RPMI7951 (cell line): ENCODE data around the gene KCNJ3. TPM values are rescaled to one million over a fixed set of nuclear protein-coding genes. Genes with fewer than 3 reads are reported as not detected.
"Not testable (repeated sequence)": the region's sequence is repeated elsewhere in the genome, so short reads cannot be mapped to it uniquely, and the experiment has no call there.

ENCODE experiments used
- DNase-seq: peaks from one replicate; pipeline ENCODE4 v3.0.0-alpha.2; 2012; ENCODE audit warnings: low read depth
- total RNA-seq: library from RNA; depleted of rRNA; stranded (reverse); fragments of >200 nt; shearing (Covaris generic); gene quantifications from 2 replicates; pipeline ENCODE4 v1.2.3, GENCODE V29; 2014

KCNJ3 gene
- total RNA-seq, 1 experiment from 2014 or later = not detected

GRCh38 chr2:154844513-154844912 lies 146.0 kb downstream of the KCNJ3 start:
- no peak for DNase-seq

DNA sequence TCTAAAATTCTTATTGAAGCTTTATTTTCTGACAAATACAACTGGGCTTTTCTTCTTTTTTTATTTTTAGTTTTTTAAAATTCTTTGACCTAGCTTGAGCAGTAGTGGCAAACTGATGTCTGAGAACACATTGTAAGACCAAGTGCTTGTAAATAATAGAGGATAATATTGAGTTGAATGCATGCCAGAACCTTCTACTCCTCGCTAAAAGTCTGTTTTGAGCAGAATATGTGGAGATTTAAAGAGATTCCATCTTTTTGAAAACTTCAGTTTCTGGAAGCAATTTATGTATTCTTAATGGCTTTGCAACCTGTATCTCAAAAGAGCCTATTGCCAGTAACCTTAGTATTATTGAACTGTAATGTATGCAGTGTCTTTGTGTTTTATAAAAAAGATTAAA lies 148.3 kb downstream of the KCNJ3 start:
- no peak for DNase-seq

- no peak for DNase-seq
Measured at GRCh38 chr2:154849482-154849881, 151.0 kb downstream of the KCNJ3 start.

- DNase-seq = no peak
Measured at GRCh38 chr2:154850532-154850931, 152.0 kb downstream of the KCNJ3 start.

DNA sequence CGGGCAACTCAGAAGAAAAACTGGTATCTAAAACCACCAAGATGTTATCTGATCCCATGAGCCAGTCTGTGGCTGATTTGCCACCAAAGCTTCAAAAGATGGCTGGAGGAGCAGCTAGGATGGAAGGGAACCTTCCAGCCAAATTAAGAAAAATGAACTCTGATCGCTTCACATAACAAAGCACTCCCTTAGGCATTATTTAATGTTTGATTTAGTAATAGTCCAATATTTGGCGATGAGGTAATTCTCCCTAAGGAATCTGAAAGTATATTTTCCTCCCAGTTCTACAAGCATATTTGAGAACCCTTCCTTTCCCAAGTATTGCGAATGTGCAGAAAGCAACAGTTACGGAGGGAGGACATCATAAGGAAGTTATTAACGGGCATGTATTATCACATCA lies 156.6 kb downstream of the KCNJ3 start:
- DNase-seq = no peak

- not testable (repeated sequence) for DNase-seq
Measured at GRCh38 chr2:154867151-154867550, 168.7 kb downstream of the KCNJ3 start.

- no peak for DNase-seq
Measured at GRCh38 chr2:154875999-154876398, 177.5 kb downstream of the KCNJ3 start.

GRCh38 chr2:154882725-154883124 lies 184.2 kb downstream of the KCNJ3 start:
- no peak for DNase-seq

- no peak for DNase-seq
Measured at GRCh38 chr2:154886316-154886715, 187.8 kb downstream of the KCNJ3 start.

GRCh38 chr2:154898269-154898668 lies 199.8 kb downstream of the KCNJ3 start:
- DNase-seq = no peak

DNA sequence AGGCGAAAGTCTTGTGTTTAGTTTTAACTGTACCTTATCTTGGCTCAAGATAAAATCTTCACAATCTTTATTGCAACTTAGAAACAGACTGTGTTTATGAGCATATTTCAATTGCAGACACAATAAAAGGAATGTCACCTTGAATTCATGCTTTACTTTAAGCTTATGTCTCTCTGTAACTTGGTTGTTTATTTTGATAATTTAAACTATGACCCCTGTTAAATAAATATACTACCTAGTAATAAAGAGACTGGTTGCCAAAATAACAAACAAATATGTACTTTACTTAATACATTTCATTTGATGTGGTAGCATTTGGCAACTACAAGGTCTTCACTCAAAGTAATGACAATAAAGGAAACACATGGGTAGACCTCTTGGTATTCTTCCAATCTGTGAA lies 202.6 kb downstream of the KCNJ3 start:
- DNase-seq = no peak
